ENCODE data around the gene STK11IP. TPM values are rescaled to one million over a fixed set of nuclear protein-coding genes. Genes with fewer than 3 reads are reported as not detected.

Gene STK11IP
- total and polyA plus RNA-seq, 2 of the 4 experiments (the other 2 are of a cell fraction) = 14.5 to 19.7 TPM

- Histone ChIP-seq H3K23ac (ENCODE audit: low read depth, low read length) (no peak overlapping the region), H3K4me2 (ENCODE audit: low read depth, low read length) (no peak overlapping the region), H3K4me3 (ENCODE audit: insufficient read depth, low read depth, low read length) (no peak overlapping the region), H4K8ac (ENCODE audit: low read depth in 2 of 2, low read length in 2 of 2) (no peak overlapping the region), H3K9ac (ENCODE audit: low read depth, low read length) (no peak overlapping the region), H2BK120ac (ENCODE audit: low read depth, low read length) (no peak overlapping the region), H3K4ac (ENCODE audit: low read depth, low read length) (no peak overlapping the region), H3K27ac (ENCODE audit: insufficient read depth, low read length) (no peak overlapping the region), H2BK20ac (ENCODE audit: low read depth, low read length) (no peak overlapping the region), H3K56ac (ENCODE audit: extremely low read depth, insufficient read depth, low read length) (no peak overlapping the region), H3K27me3 (ENCODE audit: control insufficient read depth, insufficient read depth, low read length) (no peaks in the 10 kb centered on the region), H3K18ac (ENCODE audit: low read depth, low read length) (no peak overlapping the region), H4K91ac (ENCODE audit: insufficient read depth, low read depth, low read length) (no peak overlapping the region), H2BK5ac (ENCODE audit: low read depth, low read length, poor library complexity, severe bottlenecking) (no peak overlapping the region), H3K36me3 (ENCODE audit: control insufficient read depth, insufficient read depth, low read length) (peaks cover 11% of the 10 kb centered on the region), H3K9me1 (ENCODE audit: insufficient read depth, low read length) (no peaks in the 10 kb centered on the region; the same call in 1 of the 2 replicates), H3K4me1 (ENCODE audit: control insufficient read depth, insufficient read depth, low read length) (peaks cover 2% of the 10 kb centered on the region; the same call in 1 of the 2 replicates), H2AFZ (replicated peaks; ENCODE audit: low read length, poor library complexity) (no peak overlapping the region), H3K9me3 (ENCODE audit: control insufficient read depth, insufficient read depth, low read length) (no peaks in the 10 kb centered on the region), H3K14ac (replicated peaks; ENCODE audit: low read depth, low read length) (no peak overlapping the region), H3K79me1 (ENCODE audit: low read depth in 1 of 2, low read length in 2 of 2) (no peaks in the 10 kb centered on the region), H2BK15ac (ENCODE audit: low read depth, low read length) (no peak overlapping the region), H4K5ac (ENCODE audit: low read depth, low read length) (no peak overlapping the region), H2AK5ac (ENCODE audit: low read depth, low read length) (no peak overlapping the region), H2AK9ac (replicated peaks; ENCODE audit: low read depth, low read length, poor library complexity) (no peak overlapping the region), H4K20me1 (ENCODE audit: insufficient read depth, low read length) (peaks cover 3% of the 10 kb centered on the region; the same call in 1 of the 2 replicates)
- intact Hi-C loops (cut with micrococcal nuclease) = no loop called here
- TF ChIP-seq FOS (IDR thresholded peaks at IDR 0.05; ENCODE audit: low read depth, low read length) = no peak
- no peak for TF ChIP-seq CEBPB (IDR thresholded peaks at IDR 0.05; ENCODE audit: low read depth, low read length)
- no peak for TF ChIP-seq RFX5 (IDR thresholded peaks at IDR 0.05; ENCODE audit: low read depth, low read length)
- TF ChIP-seq CHD1 (IDR thresholded peaks at IDR 0.05; ENCODE audit: low read depth, low read length) = no peak
- no peak for TF ChIP-seq MAFK (IDR thresholded peaks at IDR 0.05; ENCODE audit: low read depth, low read length)
- TF ChIP-seq, protein P1, sequence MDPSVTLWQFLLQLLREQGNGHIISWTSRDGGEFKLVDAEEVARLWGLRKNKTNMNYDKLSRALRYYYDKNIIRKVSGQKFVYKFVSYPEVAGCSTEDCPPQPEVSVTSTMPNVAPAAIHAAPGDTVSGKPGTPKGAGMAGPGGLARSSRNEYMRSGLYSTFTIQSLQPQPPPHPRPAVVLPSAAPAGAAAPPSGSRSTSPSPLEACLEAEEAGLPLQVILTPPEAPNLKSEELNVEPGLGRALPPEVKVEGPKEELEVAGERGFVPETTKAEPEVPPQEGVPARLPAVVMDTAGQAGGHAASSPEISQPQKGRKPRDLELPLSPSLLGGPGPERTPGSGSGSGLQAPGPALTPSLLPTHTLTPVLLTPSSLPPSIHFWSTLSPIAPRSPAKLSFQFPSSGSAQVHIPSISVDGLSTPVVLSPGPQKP (IDR thresholded peaks at IDR 0.05; ENCODE audit: borderline replicate concordance, low read depth, low read length) = no peak
- no peak for TF ChIP-seq BHLHE40 (IDR thresholded peaks at IDR 0.05; ENCODE audit: low read depth, low read length)
- no peak for TF ChIP-seq POLR2A (IDR thresholded peaks at IDR 0.05; ENCODE audit: low read depth, low read length)
- ChIA-PET CTCF (interaction anchor here (1.1 to 2.0 kb wide), 4 partner anchors 12 to 82 kb away, joined by 3 to 10 read pairs (median 8); partner anchors contain the start of genes CHPF, STK11IP and TMEM198), POLR2A (ENCODE audit: unreplicated experiment) (no interaction called here)
- ATAC-seq (ENCODE audit: low read depth) (peak; percentile 4; the same call in 1 of the 2 replicates), DNase-seq (no peak)
- in situ Hi-C loops (cut with MboI; ENCODE audit: low sequenced_read_pairs) = no loop called here
- dilution Hi-C loops (cut with HindIII; ENCODE audit: low sequenced_read_pairs, unreplicated experiment) = no loop called here
- BruUV-seq (replicated peaks) = no TSS peak
- WGBS, 2 experiments (ENCODE audit: extremely low coverage in 2 of 2, insufficient read length in 1 of 2) = 65% methylated on average over 2 of the region's 3 CpGs; no CpG with 5 or more reads in 1 of the 2 experiments
Observed at GRCh38 chr2:219560893-219561178, 36.8 kb upstream of the STK11IP start.

Data from IMR-90 (cell line).